Hepatocyte (in vitro differentiated cells): ENCODE results near the gene SERTAD2. TPM values are rescaled to one million over a fixed set of nuclear protein-coding genes. Genes with fewer than 3 reads are reported as not detected.

Source experiments
- DNase-seq: peaks from one replicate; pipeline ENCODE4 v3.0.0-alpha.2; 2016; ENCODE audit warnings: low spot score
- H2AFZ ChIP-seq: fragments of 200-600 bp; sonication (generic); 2 replicates; pipeline ENCODE4 v1.6.0; 2016; ENCODE audit warnings: antibody characterized with exemption, mild to moderate bottlenecking
- H3K27ac ChIP-seq: fragments of 200-600 bp; sonication (generic); 2 replicates; pipeline ENCODE4 v1.5.1; 2016; ENCODE audit warnings: mild to moderate bottlenecking
- H3K27me3 ChIP-seq: fragments of 200-600 bp; sonication (generic); 2 replicates; pipeline ENCODE4 v1.6.1; 2016
- H3K36me3 ChIP-seq: fragments of 200-600 bp; sonication (generic); replicated peaks from 2 replicates; pipeline ENCODE4 v1.5.1; 2016; ENCODE audit warnings: low read depth; ENCODE audit not compliant: insufficient read depth
- H3K4me1 ChIP-seq: fragments of 200-600 bp; sonication (generic); 2 replicates; pipeline ENCODE4 v1.5.1; 2016; ENCODE audit warnings: mild to moderate bottlenecking, moderate library complexity; ENCODE audit not compliant: insufficient read depth
- H3K4me2 ChIP-seq: fragments of 200-600 bp; sonication (generic); 2 replicates; pipeline ENCODE4 v1.6.0; 2016
- H3K4me3 ChIP-seq: fragments of 200-600 bp; sonication (generic); 2 replicates; pipeline ENCODE4 v1.5.1; 2016; ENCODE audit warnings: mild to moderate bottlenecking
- H3K79me2 ChIP-seq: fragments of 200-600 bp; sonication (generic); 2 replicates; pipeline ENCODE4 v1.6.0; 2017; ENCODE audit warnings: mild to moderate bottlenecking
- H3K9me2 ChIP-seq: fragments of 200-600 bp; sonication (generic); replicated peaks from 2 replicates; pipeline ENCODE4 v1.6.0; 2017; ENCODE audit warnings: mild to moderate bottlenecking; ENCODE audit not compliant: insufficient read depth
- H3K9me3 ChIP-seq: fragments of 200-600 bp; sonication (generic); 2 replicates; pipeline ENCODE4 v1.5.1; 2016; ENCODE audit warnings: low read depth, mild to moderate bottlenecking
- H4K20me1 ChIP-seq: fragments of 200-600 bp; sonication (generic); 2 replicates; pipeline ENCODE4 v1.6.0; 2016; ENCODE audit warnings: mild to moderate bottlenecking; ENCODE audit not compliant: insufficient read depth, poor library complexity, severe bottlenecking
- EZH2 ChIP-seq: fragments of 200-600 bp; sonication (generic); IDR thresholded peaks from 2 replicates; pipeline ENCODE4 v1.6.1; 2016; ENCODE audit warnings: antibody characterized with exemption, mild to moderate bottlenecking, borderline replicate concordance
- EZH2phosphoT487 ChIP-seq: fragments of 200-600 bp; sonication (generic); IDR thresholded peaks from one replicate; pipeline ENCODE4 v1.6.1; 2018; ENCODE audit warnings: antibody characterized with exemption, mild to moderate bottlenecking, low read depth, moderate library complexity; ENCODE audit not compliant: unreplicated experiment, severe bottlenecking
- WGBS: methylation state at CpG from one replicate; pipeline ENCODE4 v1.1.6; 2016; ENCODE audit warnings: low lambda C conversion rate; ENCODE audit errors: missing lambda C conversion rate; 5-methylcytosine and 5-hydroxymethylcytosine counted together
- polyA plus RNA-seq: library from polyadenylated mRNA; unstranded; fragments of >200 nt; fragmentation: Nextera tagmentation; extraction: Ambion mirVana; gene quantifications from 2 replicates; pipeline ENCODE4 v1.2.1, GENCODE V29; 2016
- total RNA-seq: library from RNA; depleted of rRNA; stranded (reverse); fragments of >200 nt; gene quantifications from 2 replicates; pipeline ENCODE4 v1.2.3, GENCODE V29; 2014
- TF ChIP-seq, protein P1 (sequence below): fragments of 200-600 bp; sonication (generic); IDR thresholded peaks from 2 replicates; pipeline ENCODE4 v1.5.1; 2016; ENCODE audit warnings: antibody characterized with exemption, mild to moderate bottlenecking; ENCODE audit not compliant: poor library complexity

The SERTAD2 gene
- total and polyA plus RNA-seq, 2 experiments from 2014 or later: 13.8 to 23.8 TPM

DNA sequence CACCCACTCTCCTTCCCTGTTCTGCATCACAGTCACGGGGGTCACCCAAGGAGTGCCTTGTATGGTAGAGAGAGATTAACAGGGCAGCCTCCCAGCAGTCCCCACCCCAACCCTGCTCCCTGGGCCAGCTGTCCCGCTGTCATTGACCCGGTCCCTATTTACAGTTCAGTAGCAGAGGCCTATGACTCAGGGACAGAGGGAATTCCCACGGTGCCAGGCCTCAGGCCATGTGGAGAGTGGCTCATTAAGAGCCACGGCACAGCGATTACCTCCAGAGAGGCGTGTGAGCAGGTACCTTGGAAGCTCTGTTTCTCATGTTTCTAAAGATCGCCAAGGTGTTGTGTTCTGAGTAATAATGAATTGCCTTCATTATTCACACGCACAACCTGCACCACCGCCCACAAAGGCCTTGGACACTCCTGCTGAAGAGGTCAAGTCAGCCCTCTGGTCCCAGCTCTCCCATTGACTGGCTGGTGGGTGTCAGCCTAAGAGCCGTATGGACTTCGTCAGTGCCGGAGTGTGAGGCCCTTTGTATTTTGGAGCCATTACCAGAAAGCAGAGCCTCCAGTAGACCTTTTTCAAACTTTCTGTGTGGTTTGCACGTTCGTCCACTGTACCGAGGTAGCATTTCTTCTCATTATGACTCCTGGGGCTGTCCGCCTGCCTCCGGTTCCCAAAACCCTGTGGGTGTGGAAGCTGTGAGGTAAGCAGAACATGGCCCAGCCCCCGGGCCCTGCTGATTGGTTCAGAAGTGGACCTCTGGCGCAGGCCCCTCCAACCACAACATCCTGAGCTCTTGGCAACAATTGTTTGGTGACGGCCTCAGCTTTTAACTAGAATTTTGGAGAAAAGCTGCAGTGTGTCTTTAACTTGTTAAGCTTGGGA, 47.0 kb downstream of the SERTAD2 start:
- H3K4me2 ChIP-seq: no peak overlapping the region

DNA sequence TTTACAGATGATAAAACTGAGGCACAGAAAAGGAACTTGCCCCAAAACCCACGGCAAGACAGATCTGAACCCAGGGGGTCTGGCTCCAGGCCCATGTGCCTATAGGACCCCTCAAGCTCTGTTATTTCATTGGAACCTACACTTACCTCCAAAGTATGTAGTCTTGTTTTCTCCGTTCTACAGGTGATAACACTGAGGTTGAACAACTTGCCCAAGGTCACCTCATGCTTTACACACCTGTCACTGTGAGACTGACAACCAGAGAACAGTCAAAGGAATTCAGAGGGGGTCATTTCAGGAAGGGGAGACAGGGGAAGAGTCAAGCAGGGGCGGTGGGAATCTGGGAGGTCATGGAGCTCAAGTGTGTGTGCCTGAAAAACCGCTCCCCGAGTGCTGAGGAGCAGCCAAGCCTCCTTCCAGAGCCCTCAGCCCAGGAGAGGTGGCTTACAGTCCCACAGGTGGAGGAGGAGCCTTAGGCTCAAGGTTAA, 47.7 kb downstream of the SERTAD2 start:
- Histone ChIP-seq H3K79me2 (no peaks in the 10 kb centered on the region), H3K4me1 (peaks cover 49% of the 10 kb centered on the region), H3K27ac (peak overlapping the region; percentile 87), H3K4me2 (no peak overlapping the region), H4K20me1 (no peaks in the 10 kb centered on the region), H3K9me3 (no peaks in the 10 kb centered on the region), H2AFZ (no peak overlapping the region), H3K9me2 (no peaks in the 10 kb centered on the region), H3K27me3 (no peaks in the 10 kb centered on the region), H3K4me3 (no peak overlapping the region), H3K36me3 (no peaks in the 10 kb centered on the region)
- TF ChIP-seq EZH2: no peak
- TF ChIP-seq EZH2phosphoT487: no peak
- TF ChIP-seq, protein P1, sequence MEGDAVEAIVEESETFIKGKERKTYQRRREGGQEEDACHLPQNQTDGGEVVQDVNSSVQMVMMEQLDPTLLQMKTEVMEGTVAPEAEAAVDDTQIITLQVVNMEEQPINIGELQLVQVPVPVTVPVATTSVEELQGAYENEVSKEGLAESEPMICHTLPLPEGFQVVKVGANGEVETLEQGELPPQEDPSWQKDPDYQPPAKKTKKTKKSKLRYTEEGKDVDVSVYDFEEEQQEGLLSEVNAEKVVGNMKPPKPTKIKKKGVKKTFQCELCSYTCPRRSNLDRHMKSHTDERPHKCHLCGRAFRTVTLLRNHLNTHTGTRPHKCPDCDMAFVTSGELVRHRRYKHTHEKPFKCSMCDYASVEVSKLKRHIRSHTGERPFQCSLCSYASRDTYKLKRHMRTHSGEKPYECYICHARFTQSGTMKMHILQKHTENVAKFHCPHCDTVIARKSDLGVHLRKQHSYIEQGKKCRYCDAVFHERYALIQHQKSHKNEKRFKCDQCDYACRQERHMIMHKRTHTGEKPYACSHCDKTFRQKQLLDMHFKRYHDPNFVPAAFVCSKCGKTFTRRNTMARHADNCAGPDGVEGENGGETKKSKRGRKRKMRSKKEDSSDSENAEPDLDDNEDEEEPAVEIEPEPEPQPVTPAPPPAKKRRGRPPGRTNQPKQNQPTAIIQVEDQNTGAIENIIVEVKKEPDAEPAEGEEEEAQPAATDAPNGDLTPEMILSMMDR: no peak
- no peak for DNase-seq
- WGBS: 89% methylated on average over 5 of the region's 5 CpGs

More for the DNA sequence above, 47.0 kb downstream of the SERTAD2 start:
- no peaks in the 10 kb centered on the region for H3K36me3 ChIP-seq
- TF ChIP-seq, protein P1: no peak
- no peak for TF ChIP-seq EZH2phosphoT487
- TF ChIP-seq EZH2: no peak
- H3K4me1 ChIP-seq: peaks cover 42% of the 10 kb centered on the region
- no peaks in the 10 kb centered on the region for H3K9me2 ChIP-seq
- WGBS: 71% methylated on average over 21 of the region's 21 CpGs
- H2AFZ ChIP-seq: no peak overlapping the region
- peak overlapping the region; percentile 80 for H3K27ac ChIP-seq
- H3K27me3 ChIP-seq: no peaks in the 10 kb centered on the region
- no peak overlapping the region for H3K4me3 ChIP-seq
- no peaks in the 10 kb centered on the region for H4K20me1 ChIP-seq
- H3K9me3 ChIP-seq: no peaks in the 10 kb centered on the region
- no peaks in the 10 kb centered on the region for H3K79me2 ChIP-seq
- peak; percentile 82 for DNase-seq

DNA sequence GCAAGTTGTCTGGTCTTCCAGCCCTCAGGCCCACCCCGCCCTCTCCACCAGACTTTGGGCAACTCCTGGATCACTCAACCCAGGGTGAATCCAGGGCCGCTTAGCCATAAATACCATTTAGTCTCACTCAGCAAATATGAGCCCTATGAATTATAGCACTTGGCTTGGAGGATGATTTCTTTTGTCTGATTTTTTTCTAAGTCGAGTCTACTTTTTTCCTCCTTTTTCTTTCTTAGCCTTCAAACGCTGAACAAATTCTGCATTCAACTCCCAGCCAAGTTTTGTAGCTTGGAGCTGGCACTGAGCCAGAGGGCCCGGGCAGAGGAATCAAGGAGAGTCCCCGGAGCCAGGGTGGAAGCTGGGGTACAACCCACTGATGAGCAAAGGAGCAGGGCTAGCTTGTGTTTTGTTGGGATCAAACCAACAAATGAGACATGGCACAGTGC, 48.7 kb downstream of the SERTAD2 start:
- no peaks in the 10 kb centered on the region for H3K36me3 ChIP-seq
- no peak overlapping the region for H3K4me2 ChIP-seq
- no peak overlapping the region for H2AFZ ChIP-seq
- WGBS: 71% methylated on average over 6 of the region's 6 CpGs
- no peaks in the 10 kb centered on the region for H3K79me2 ChIP-seq
- peak overlapping the region; percentile 87 for H3K27ac ChIP-seq
- DNase-seq: peak; percentile 51
- no peaks in the 10 kb centered on the region for H4K20me1 ChIP-seq
- no peaks in the 10 kb centered on the region for H3K9me2 ChIP-seq
- no peaks in the 10 kb centered on the region for H3K9me3 ChIP-seq
- H3K4me3 ChIP-seq: no peak overlapping the region
- H3K4me1 ChIP-seq: peaks cover 57% of the 10 kb centered on the region
- TF ChIP-seq, protein P1: no peak
- no peak for TF ChIP-seq EZH2phosphoT487
- no peak for TF ChIP-seq EZH2
- no peaks in the 10 kb centered on the region for H3K27me3 ChIP-seq
